HepG2 (cell line): ENCODE results near the gene EFEMP2. TPM values are rescaled to one million over a fixed set of nuclear protein-coding genes. Genes with fewer than 3 reads are reported as not detected.

Experiments used
- CEBPG ChIP-seq: IDR thresholded peaks from 2 replicates; pipeline ENCODE4 v1.6.1; 2016
- FOXJ3 ChIP-seq: sonication (generic); formaldehyde crosslinking; IDR thresholded peaks from 2 replicates; pipeline ENCODE4 v1.4.0; 2020; ENCODE audit warnings: missing genetic modification reagents, mild to moderate bottlenecking, borderline replicate concordance
- GLI4 ChIP-seq: sonication (generic); formaldehyde crosslinking; IDR thresholded peaks from 2 replicates; pipeline ENCODE4 v1.5.1; 2020; ENCODE audit warnings: missing genetic modification reagents, mild to moderate bottlenecking, moderate library complexity, borderline replicate concordance
- GPN1 ChIP-seq: sonication (generic); formaldehyde crosslinking; IDR thresholded peaks from 2 replicates; pipeline ENCODE4 v1.5.1; 2020; ENCODE audit warnings: missing genetic modification reagents, borderline replicate concordance
- IRF2 ChIP-seq: IDR thresholded peaks from 2 replicates; pipeline ENCODE4 v1.6.1; 2018; ENCODE audit warnings: missing genetic modification reagents, missing compliant biosample characterization
- MTA3 ChIP-seq: sonication (generic); formaldehyde crosslinking; IDR thresholded peaks from 2 replicates; pipeline ENCODE4 v1.4.0; 2020; ENCODE audit warnings: missing genetic modification reagents
- NCOA2 ChIP-seq: sonication (generic); formaldehyde crosslinking; IDR thresholded peaks from 2 replicates; pipeline ENCODE4 v1.8.0; 2022; ENCODE audit warnings: inconsistent platforms
- NFIB ChIP-seq: sonication (generic); formaldehyde crosslinking; IDR thresholded peaks from 2 replicates; pipeline ENCODE4 v1.9.0; 2021; ENCODE audit warnings: missing genetic modification reagents, mild to moderate bottlenecking, borderline replicate concordance
- PITX1 ChIP-seq: sonication (generic); formaldehyde crosslinking; IDR thresholded peaks from 2 replicates; pipeline ENCODE4 v1.5.1; 2020; ENCODE audit warnings: mild to moderate bottlenecking, missing genetic modification reagents
- POLR2A ChIP-seq, 2 experiments: IDR thresholded peaks; 2 replicates each; pipeline ENCODE4 v1.6.1; 2011; ENCODE audit warnings: low read depth in 2 of 2, low read length in 2 of 2, mild to moderate bottlenecking in 1 of 2, moderate library complexity in 1 of 2; ENCODE audit not compliant: insufficient read depth in 1 of 2
- POLR2AphosphoS5 ChIP-seq: IDR thresholded peaks from 2 replicates; pipeline ENCODE4 v1.6.1; 2012; ENCODE audit warnings: low read depth, low read length
- PREB ChIP-seq: sonication (generic); formaldehyde crosslinking; IDR thresholded peaks from 2 replicates; pipeline ENCODE4 v1.4.0; 2020; ENCODE audit warnings: missing genetic modification reagents
- UBTF ChIP-seq: sonication (generic); formaldehyde crosslinking; IDR thresholded peaks from 2 replicates; pipeline ENCODE4 v1.4.0; 2020; ENCODE audit warnings: mild to moderate bottlenecking, missing genetic modification reagents
- ZBTB2 ChIP-seq: sonication (generic); formaldehyde crosslinking; IDR thresholded peaks from 2 replicates; pipeline ENCODE4 v1.8.0; 2022; ENCODE audit warnings: low read depth, missing genetic modification reagents
- ZBTB44 ChIP-seq: sonication (generic); formaldehyde crosslinking; IDR thresholded peaks from 2 replicates; pipeline ENCODE4 v1.4.0; 2020; ENCODE audit warnings: missing genetic modification reagents
- ZFP90 ChIP-seq: sonication (generic); formaldehyde crosslinking; IDR thresholded peaks from 2 replicates; pipeline ENCODE4 v1.8.0; 2022; ENCODE audit warnings: missing genetic modification reagents, mild to moderate bottlenecking, inconsistent platforms, borderline replicate concordance
- ZIK1 ChIP-seq: sonication (generic); formaldehyde crosslinking; IDR thresholded peaks from 2 replicates; pipeline ENCODE4 v1.5.0; 2020; ENCODE audit warnings: mild to moderate bottlenecking, low read depth, missing genetic modification reagents, borderline replicate concordance
- ZNF10 ChIP-seq: sonication (generic); formaldehyde crosslinking; IDR thresholded peaks from 2 replicates; pipeline ENCODE4 v1.4.0; 2020; ENCODE audit warnings: mild to moderate bottlenecking, low read depth, missing genetic modification reagents, borderline replicate concordance
- ZNF230 ChIP-seq: sonication (generic); formaldehyde crosslinking; IDR thresholded peaks from 2 replicates; pipeline ENCODE4 v1.4.0; 2020; ENCODE audit warnings: mild to moderate bottlenecking, missing genetic modification reagents
- ZNF33A ChIP-seq: sonication (generic); formaldehyde crosslinking; IDR thresholded peaks from 2 replicates; pipeline ENCODE4 v1.5.1; 2020; ENCODE audit warnings: missing genetic modification reagents, mild to moderate bottlenecking, moderate library complexity, borderline replicate concordance
- ZNF33B ChIP-seq: sonication (generic); formaldehyde crosslinking; IDR thresholded peaks from 2 replicates; pipeline ENCODE4 v1.5.1; 2020; ENCODE audit warnings: mild to moderate bottlenecking, missing genetic modification reagents
- ZNF607 ChIP-seq: sonication (generic); formaldehyde crosslinking; IDR thresholded peaks from 2 replicates; pipeline ENCODE4 v1.5.1; 2020; ENCODE audit warnings: missing genetic modification reagents, mild to moderate bottlenecking, borderline replicate concordance
- ZNF737 ChIP-seq: sonication (generic); formaldehyde crosslinking; IDR thresholded peaks from 2 replicates; pipeline ENCODE4 v1.5.0; 2020; ENCODE audit warnings: missing genetic modification reagents, mild to moderate bottlenecking, borderline replicate concordance
- ZSCAN21 ChIP-seq: sonication (generic); formaldehyde crosslinking; IDR thresholded peaks from 2 replicates; pipeline ENCODE4 v1.8.0; 2022; ENCODE audit warnings: mild to moderate bottlenecking, missing genetic modification reagents, moderate library complexity, borderline replicate concordance
- polyA plus RNA-seq, 8 experiments: library from polyadenylated mRNA; depleted of rRNA in 3 of 8; stranded (reverse) in 7 of 8; unstranded in 1 of 8; fragments of >200 nt; fragmentation: Illumina TruSeq in 4 of 8; extraction: Trizol in 4 of 8; gene quantifications; 2 replicates each; pipeline versions ENCODE4 v1.2.1 to v1.2.3, GENCODE V29; 2011 to 2016; ENCODE audit warnings: low read depth in 4 of 8, missing spikeins in 1 of 8, mixed read lengths in 1 of 8; ENCODE audit not compliant: insufficient read depth in 1 of 8
- total RNA-seq, 5 experiments: library from RNA; depleted of rRNA; stranded (reverse); fragments of >200 nt; fragmentation: Illumina TruSeq; extraction: Trizol; gene quantifications; 2 replicates each; pipeline ENCODE4 v1.2.3, GENCODE V29; 2016; ENCODE audit warnings: low read depth in 1 of 5

Gene EFEMP2
- total and polyA plus RNA-seq, 2 of the 13 experiments (the other 11 are each of a cell fraction or from before 2014, with no cell fraction given) = 7.4 to 29.7 TPM

- TF ChIP-seq ZNF10 (CRISPR knock-in tag) (no peak), IRF2 (CRISPR knock-in tag) (peak; percentile 28; the same call in 1 of the 2 replicates), FOXJ3 (CRISPR knock-in tag) (no peak), NCOA2 (CRISPR knock-in tag) (0 out of 2 replicates have a peak, but pooled peaks have one; percentile 19), GLI4 (no peak), NFIB (CRISPR knock-in tag) (no peak), CEBPG (no peak), ZIK1 (CRISPR knock-in tag) (no peak), ZNF33B (CRISPR knock-in tag) (no peak), MTA3 (CRISPR knock-in tag) (no peak), POLR2A (IDR thresholded peaks at IDR 0.05; ENCODE audit: insufficient read depth in 1 of 2, low read depth in 2 of 2, low read length in 2 of 2) (peak in 1 of 2 experiments; percentile 88; a peak in 2 of 4 replicates), ZSCAN21 (CRISPR knock-in tag) (no peak), ZNF230 (CRISPR knock-in tag) (no peak), ZNF33A (CRISPR knock-in tag) (no peak), ZFP90 (no peak), UBTF (CRISPR knock-in tag) (peak; percentile 50), ZNF607 (no peak), PREB (CRISPR knock-in tag) (no peak), POLR2AphosphoS5 (peak; percentile 65), GPN1 (CRISPR knock-in tag) (no peak), PITX1 (CRISPR knock-in tag) (no peak), ZBTB44 (CRISPR knock-in tag) (no peak), ZBTB2 (no peak; the same call in 1 of the 2 replicates), ZNF737 (CRISPR knock-in tag) (no peak)
Observed at GRCh38 chr11:65900125-65900898, 27.7 kb upstream of the EFEMP2 start, which contains the start of gene FOSL1 (continued).
